GM18505 (cell line): ENCODE measurements around the gene TBC1D1.

Experiments used
- ATAC-seq: cut with Tn5 transposase; IDR thresholded peaks from one replicate; pipeline ENCODE4 v1.9.1; 2021; ENCODE audit not compliant: unreplicated experiment
- POLR2A ChIP-seq: IDR thresholded peaks from 4 replicates; pipeline ENCODE4 v1.6.1; 2011; ENCODE audit warnings: borderline replicate concordance; ENCODE audit not compliant: insufficient read depth, insufficient read length; ENCODE audit errors: extremely low read depth

The TBC1D1 gene

DNA sequence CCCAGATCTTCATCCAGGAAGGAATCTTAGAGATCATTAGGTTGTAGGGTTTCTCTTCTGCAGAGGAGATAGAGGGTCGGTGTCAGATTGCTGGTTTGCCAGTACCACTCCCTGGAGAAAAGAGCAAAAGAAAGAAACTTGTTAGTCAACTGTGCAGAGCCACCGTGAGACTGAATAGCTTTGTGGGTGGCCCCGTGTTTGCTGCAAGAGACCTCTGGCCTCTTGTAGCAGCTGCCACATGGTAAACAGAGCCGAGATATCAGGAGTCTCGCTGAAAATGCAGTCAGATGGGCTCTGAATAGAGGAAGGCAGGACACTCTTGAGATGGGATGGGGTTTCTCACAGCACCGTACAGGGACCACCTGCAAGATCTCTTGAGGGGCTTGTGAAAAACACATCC, 219.0 kb downstream of the TBC1D1 start:
- ATAC-seq: no peak
- TF ChIP-seq POLR2A: no peak

DNA sequence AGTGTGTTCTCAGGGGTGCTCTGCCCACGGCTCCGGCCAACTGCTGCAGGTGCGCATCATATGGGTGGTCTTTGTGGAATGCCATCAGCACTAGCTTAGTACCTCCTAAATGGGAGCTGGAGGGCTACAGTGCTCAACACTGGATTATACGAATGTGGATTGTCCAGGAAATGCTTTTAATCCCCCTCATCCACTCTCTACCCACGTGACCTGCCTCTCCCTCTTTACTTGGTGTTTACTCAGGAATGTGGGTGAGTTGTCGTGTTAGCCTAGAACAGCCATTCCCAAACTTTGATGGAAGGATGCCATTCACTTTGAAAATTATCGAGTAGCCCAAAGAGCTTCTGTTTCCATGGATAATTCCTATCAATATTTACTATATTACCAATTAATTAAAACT, 220.1 kb downstream of the TBC1D1 start:
- ATAC-seq: no peak
- no peak for TF ChIP-seq POLR2A

DNA sequence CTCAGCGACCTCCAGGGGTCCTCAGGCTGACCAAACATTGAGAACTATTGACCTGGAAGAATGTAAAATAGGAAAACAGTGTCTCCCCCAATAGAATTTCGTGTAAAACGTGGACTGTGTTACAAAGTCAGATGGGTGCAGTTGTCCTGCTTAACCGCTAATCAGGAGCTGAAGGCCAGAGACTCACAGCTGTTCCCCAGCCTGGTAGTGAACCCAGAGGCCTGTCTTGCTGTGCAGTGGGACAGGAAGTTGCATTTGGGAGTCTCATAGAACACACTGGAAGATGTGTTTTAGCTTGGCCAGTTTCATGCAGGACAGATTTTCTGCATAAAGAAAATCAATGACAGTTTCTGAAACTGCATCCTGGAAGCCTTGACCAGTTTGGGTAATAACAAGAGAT, 220.8 kb downstream of the TBC1D1 start:
- no peak for TF ChIP-seq POLR2A
- ATAC-seq: no peak

DNA sequence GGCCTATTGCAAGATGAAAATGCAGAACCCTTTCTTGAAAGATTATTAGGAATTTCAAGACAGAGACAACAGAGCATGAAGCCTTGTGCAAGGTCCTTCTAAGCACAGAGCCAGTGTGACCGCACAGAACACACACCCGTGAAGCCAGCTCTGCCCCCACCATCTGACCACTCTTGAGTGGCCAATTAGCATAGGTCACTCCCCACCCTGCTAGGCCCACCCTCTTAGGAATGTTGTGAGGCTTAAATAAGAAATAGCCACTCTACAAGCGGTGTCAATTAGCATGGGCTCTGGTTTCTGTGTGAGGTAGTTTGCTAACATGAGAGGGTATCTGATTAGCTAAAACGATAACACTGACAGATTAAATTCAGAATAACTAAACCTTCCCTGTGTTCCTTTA, 222.2 kb downstream of the TBC1D1 start:
- TF ChIP-seq POLR2A: no peak
- no peak for ATAC-seq

DNA sequence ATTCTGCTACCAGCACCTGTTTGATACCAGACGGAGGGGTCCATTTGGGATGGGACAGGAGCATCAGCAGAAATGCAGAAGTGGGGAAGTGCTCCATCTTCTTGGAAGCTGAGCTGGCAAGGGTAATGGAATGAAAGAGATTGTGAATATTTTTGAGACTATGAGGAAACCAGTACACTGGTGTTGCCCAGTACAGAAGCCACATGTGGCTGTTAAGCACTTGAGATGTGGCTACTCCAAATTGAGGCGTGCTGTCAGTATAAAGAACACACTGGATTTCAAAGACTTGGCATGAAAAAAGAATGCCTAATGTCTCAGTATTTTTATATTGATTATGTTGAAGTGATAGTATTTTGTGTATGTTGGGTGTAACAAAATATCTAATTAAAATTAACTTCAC, 222.7 kb downstream of the TBC1D1 start:
- no peak for ATAC-seq

DNA sequence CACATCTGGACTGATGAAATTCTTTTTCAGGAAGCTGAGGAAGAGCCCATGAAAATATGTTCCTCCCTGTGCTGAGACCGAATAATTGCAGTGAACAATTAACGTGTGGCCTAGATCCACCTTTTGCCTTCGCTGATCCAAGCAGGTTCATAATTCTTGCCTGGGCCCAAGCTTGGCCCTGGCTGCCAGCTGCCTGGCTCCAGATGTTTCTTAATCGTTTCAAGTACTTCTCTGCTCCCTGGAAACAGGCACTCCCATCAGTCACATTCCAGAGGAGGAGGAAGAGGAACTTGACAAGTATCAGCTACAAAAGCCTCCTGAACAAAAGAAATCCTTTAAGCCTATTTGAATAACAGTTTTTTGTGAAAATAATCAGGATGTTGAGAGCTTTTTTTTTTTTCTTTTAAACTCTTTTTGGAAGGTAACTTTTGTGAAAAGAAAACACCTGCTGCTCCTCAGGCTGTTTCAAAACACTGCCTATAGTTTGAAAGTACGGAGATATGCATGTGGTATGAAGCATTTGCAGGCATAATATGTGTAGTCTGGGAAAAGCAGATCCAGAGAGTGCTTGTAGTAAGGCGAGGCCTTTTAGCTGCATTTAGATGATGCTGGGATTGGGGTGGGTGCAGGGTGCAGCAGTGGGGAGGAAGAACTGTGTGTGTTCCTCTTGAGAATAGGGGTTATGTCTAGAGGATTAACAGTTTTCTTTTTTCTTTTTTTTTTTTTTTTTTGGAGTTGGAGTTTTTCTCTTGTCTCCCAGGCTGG, 223.7 kb downstream of the TBC1D1 start:
- no peak for ATAC-seq
- TF ChIP-seq POLR2A: no peak

More for the DNA sequence above, 222.7 kb downstream of the TBC1D1 start:
- no peak for TF ChIP-seq POLR2A

DNA sequence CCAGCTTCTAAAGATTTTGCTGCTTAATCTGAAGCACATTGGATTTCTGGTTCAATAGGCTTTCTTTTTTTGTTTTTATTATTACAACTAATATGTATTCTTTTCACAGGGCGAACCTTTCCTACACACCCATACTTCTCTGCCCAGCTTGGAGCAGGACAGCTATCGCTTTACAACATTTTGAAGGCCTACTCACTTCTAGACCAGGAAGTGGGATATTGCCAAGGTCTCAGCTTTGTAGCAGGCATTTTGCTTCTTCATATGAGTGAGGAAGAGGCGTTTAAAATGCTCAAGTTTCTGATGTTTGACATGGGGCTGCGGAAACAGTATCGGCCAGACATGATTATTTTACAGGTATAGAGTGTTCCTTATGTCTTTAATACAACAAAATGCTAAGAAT, 224.7 kb downstream of the TBC1D1 start:
- TF ChIP-seq POLR2A: no peak
- no peak for ATAC-seq

DNA sequence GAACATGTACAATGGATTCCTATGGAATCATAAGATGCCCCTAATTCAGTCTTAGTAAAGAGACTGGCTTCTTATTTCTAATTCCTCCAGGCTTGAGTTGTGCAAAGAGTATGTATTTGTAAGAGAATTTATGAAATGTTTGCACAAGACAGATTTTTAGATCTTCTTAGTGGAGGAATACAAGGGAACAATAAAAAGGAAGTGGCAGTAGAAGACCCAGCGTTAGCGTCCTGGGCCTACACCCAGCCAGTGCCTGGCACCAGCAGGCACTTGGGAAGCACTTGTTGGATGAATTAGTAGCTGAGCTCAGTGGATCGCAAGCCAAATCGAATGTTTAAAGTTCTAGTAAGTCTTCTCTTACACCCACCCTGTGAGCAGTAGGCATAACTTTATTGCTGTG, 226.7 kb downstream of the TBC1D1 start:
- no peak for TF ChIP-seq POLR2A
- ATAC-seq: no peak

DNA sequence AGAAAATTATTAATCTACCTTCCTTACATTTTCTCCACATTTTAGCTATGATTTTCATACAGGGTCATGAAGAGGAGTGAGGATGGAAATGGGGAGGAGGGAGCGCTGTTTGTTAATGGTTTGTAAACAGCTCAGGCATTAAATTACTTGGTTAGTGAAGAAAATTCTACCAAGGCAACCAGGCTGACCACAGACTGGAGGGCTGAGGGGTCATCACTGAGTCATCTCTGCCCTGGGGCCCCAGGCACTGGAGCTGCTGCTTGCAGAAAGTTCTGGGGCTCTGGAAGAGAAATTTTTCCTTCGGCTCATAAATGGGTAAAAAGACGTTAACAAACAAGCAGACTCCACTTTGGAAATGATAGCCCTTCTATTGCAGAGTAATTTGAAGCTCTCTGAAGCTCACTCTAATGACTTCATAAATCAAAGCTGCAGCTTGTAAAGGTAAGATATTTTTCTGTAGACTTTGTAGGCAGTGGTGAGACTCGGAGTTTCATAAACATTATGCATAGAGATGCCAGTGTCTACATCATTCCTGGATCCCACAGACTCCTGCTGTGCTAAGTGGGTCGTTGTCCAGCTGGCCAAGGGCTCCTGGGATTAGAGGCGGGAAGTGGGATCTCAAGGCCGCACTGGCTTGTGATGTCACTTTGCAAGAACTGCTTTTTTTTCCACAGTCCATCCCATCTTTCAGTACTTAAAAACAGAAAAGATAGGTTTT, 228.9 kb downstream of the TBC1D1 start:
- TF ChIP-seq POLR2A: no peak
- no peak for ATAC-seq

DNA sequence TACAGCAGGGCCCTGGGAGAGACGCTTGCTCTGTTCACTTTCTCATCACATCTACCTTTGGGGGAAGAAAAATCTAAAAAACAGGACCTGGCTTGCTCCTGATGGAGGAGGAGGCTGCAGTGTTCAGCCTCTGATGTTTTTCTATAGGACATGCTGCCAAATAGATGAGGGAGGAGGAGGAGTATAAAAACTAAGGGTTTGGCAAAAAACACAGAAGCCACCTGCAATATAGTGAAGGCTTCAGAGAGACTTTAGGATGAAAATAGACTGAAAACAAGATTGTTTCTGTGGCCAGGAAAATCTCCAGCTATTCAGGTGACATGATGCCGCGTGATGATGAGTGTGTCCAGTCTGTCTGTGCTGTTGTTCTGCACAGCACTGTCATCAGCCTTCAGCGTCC, 229.9 kb downstream of the TBC1D1 start:
- ATAC-seq: no peak
- TF ChIP-seq POLR2A: no peak

DNA sequence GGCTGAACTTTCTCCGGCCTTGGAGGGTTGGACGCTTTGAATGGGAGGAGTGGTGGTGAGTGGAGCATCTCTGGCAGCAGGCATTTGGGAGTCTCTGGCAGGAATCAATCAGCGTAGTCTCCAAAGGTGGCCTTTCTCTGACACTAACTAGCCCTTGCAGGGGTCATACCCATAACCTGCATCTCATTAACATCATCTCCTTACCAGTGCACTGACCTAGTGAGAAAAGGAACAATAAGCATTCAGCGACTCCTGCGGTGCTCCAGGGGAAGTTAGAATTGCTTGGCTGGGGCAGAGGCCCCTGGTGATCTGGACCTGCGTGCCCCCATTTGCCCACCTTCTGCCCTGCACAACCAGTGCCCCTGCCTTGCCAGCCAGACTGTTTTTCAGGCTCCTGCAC, 231.2 kb downstream of the TBC1D1 start:
- no peak for ATAC-seq
- no peak for TF ChIP-seq POLR2A

DNA sequence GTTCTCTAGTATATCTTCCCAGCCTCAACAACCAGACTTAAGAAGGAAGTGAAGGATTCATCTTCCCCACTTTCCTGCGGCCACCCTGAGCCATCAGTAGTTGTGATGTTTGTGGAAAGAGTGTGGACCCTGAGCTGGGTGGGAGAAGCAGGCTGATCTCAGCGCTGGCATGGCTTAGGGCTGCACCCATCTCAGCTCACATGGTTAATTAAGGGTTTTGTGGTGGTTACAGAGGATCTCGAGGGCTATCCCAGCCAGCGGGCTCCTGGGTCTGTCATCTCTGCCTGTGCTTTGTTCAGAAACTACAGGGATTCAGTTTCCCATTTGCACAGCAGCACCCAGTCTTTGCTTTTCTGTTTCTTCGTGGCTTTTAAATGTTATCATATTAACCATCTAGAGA, 232.7 kb downstream of the TBC1D1 start:
- TF ChIP-seq POLR2A: no peak
- ATAC-seq: no peak

DNA sequence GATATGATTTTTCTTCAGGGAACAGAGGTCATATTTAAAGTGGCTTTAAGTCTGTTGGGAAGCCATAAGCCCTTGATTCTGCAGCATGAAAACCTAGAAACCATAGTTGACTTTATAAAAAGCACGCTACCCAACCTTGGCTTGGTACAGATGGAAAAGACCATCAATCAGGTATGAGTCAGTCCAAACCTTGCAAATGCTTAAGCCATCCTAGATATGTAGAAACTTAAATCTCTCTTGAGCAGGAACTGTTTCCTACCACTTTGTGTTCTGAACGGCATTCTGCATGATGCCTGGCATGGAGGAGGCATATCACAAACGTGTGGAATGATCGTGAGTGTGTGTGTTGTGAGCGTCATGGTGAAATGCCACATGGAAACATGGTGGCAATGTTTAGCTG, 234.1 kb downstream of the TBC1D1 start:
- ATAC-seq: no peak
- no peak for TF ChIP-seq POLR2A

DNA sequence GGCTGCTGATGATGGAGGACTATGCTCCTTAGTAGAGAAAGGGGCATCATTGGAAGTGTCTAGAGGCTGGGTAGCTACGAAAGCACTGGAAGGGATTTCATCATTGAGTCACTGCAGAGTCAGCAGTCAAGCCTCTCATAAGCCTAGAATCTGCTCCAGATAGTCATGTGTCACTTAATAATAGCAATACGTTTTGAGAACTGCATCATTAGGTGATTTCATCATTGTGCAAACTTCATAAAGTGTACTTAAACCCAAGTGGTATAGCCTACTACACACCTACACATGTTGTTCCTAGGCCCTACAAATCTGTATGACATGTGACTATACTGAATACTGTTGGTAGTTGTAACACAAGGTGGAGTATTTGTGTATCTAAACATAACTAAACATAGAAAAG, 234.9 kb downstream of the TBC1D1 start:
- TF ChIP-seq POLR2A: no peak
- no peak for ATAC-seq
